ENCODE measurements around the gene RTN4RL1. TPM values are rescaled to one million over a fixed set of nuclear protein-coding genes. Genes with fewer than 3 reads are reported as not detected.

The RTN4RL1 gene
- total and polyA plus RNA-seq, 11 donors: 1.7 to 4.9 (median 2.7) TPM

DNA sequence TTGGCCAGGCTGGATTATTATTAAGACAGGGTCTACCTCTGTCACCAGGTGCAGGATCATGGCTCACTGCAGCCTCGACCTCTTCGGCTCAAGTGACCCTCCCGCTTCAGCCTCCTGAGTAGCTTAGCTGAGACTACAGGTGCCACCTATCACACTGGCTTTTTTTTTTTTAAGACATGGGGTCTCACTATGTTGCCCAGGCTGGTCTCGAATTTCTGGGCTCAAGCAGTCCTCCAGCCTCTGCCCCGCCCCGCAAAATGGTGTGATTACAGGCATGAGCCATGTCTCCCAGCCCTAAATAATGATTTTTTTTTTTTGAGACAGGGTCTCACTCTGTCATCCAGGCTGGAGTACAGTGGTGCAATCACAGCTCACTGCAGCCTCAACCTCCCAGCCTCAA lies 22.5 kb upstream of the RTN4RL1 start:
- H3K4me3 ChIP-seq: no peak overlapping the region
- ATAC-seq (no peak), DNase-seq (no peak)
- H3K36me3 ChIP-seq: peaks cover 0 to 23% (median 18%) of the 10 kb centered on the region in 9 donors
- no peaks in the 10 kb centered on the region for H3K9me3 ChIP-seq
- no peak for TF ChIP-seq POLR2A (IDR thresholded peaks at IDR 0.05)
- TF ChIP-seq, protein P1, sequence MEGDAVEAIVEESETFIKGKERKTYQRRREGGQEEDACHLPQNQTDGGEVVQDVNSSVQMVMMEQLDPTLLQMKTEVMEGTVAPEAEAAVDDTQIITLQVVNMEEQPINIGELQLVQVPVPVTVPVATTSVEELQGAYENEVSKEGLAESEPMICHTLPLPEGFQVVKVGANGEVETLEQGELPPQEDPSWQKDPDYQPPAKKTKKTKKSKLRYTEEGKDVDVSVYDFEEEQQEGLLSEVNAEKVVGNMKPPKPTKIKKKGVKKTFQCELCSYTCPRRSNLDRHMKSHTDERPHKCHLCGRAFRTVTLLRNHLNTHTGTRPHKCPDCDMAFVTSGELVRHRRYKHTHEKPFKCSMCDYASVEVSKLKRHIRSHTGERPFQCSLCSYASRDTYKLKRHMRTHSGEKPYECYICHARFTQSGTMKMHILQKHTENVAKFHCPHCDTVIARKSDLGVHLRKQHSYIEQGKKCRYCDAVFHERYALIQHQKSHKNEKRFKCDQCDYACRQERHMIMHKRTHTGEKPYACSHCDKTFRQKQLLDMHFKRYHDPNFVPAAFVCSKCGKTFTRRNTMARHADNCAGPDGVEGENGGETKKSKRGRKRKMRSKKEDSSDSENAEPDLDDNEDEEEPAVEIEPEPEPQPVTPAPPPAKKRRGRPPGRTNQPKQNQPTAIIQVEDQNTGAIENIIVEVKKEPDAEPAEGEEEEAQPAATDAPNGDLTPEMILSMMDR (IDR thresholded peaks at IDR 0.05): no peak
- intact Hi-C loops (cut with DNase I): loop anchor here in 2 of 10 donors (10.0 kb wide), 2 partner anchors 333 to 363 kb away; partner anchors contain the start of genes PRPF8 (in 1 of the 2) and TLCD2 (in 1 of the 2)
- peaks cover 5 to 54% (median 39%) of the 10 kb centered on the region in 12 donors for H3K4me1 ChIP-seq
- 90 to 96% (median 93%) methylated on average over 6 of the region's 6 CpGs for WGBS, 4 donors
- no peak overlapping the region for H3K27ac ChIP-seq
- peaks cover 0 to 27% (median 0%) of the 10 kb centered on the region in 9 donors for H3K27me3 ChIP-seq

GRCh38 chr17:2044263-2044894 lies 19.2 kb upstream of the RTN4RL1 start:
- peaks cover 3 to 47% (median 30%) of the 10 kb centered on the region in 12 donors for H3K4me1 ChIP-seq
- no peak for TF ChIP-seq POLR2A (IDR thresholded peaks at IDR 0.05)
- TF ChIP-seq, protein P1 (IDR thresholded peaks at IDR 0.05): no peak
- H3K27ac ChIP-seq: no peak overlapping the region

DNA sequence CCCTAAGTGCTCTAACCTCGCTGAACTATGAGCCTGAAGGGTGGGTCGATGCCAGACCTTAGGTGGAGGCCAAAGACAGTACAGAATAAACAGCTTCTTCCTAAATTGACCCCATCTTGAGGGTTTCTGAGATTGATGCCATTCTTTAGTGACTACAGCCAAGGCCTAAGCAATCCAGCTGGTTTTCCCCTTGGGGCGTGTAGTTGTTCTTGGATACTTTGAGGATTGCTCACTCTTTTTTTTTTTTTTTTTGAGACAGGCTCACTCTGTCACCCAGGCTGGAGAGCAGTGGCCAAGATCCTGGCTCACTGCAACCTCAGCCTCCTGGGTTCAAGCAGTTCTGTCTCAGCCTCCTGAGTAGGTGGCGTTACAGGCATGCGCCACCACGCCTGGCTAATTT lies 18.7 kb upstream of the RTN4RL1 start:
- peaks cover 0 to 34% (median 18%) of the 10 kb centered on the region in 9 donors for H3K36me3 ChIP-seq
- peaks cover 3 to 41% (median 24%) of the 10 kb centered on the region in 12 donors for H3K4me1 ChIP-seq
- no peak for TF ChIP-seq POLR2A (IDR thresholded peaks at IDR 0.05)
- TF ChIP-seq, protein P1 (IDR thresholded peaks at IDR 0.05): no peak
- H3K4me3 ChIP-seq: no peak overlapping the region
- DNase-seq (no peak), ATAC-seq (no peak)
- peaks cover 0 to 8% (median 0%) of the 10 kb centered on the region in 9 donors for H3K27me3 ChIP-seq
- intact Hi-C loops (cut with DNase I): loop anchor here in 5 of 10 donors (5.0 to 10.0 kb wide), 4 partner anchors 136 to 376 kb away; partner anchors contain the start of genes PRPF8 (in 1 of the 5) and TLCD2 (in 1 of the 5)
- H3K9me3 ChIP-seq: no peaks in the 10 kb centered on the region
- WGBS, 4 donors: 86 to 92% (median 91%) methylated on average over 6 of the region's 6 CpGs
- H3K27ac ChIP-seq: no peak overlapping the region

More at GRCh38 chr17:2044263-2044894, 19.2 kb upstream of the RTN4RL1 start:
- ATAC-seq: no peak
- H3K36me3 ChIP-seq: peaks cover 0 to 31% (median 18%) of the 10 kb centered on the region in 9 donors
- DNase-seq: no peak
- intact Hi-C loops (cut with DNase I): loop anchor here in 5 of 10 donors (5.0 to 10.0 kb wide), 4 partner anchors 137 to 377 kb away; partner anchors contain the start of genes PRPF8 (in 1 of the 5) and TLCD2 (in 1 of the 5)
- no peaks in the 10 kb centered on the region for H3K9me3 ChIP-seq
- WGBS, 4 donors: 94 to 98% (median 95%) methylated on average over 5 of the region's 5 CpGs
- no peak overlapping the region for H3K4me3 ChIP-seq
- peaks cover 0 to 8% (median 0%) of the 10 kb centered on the region in 9 donors for H3K27me3 ChIP-seq

DNA sequence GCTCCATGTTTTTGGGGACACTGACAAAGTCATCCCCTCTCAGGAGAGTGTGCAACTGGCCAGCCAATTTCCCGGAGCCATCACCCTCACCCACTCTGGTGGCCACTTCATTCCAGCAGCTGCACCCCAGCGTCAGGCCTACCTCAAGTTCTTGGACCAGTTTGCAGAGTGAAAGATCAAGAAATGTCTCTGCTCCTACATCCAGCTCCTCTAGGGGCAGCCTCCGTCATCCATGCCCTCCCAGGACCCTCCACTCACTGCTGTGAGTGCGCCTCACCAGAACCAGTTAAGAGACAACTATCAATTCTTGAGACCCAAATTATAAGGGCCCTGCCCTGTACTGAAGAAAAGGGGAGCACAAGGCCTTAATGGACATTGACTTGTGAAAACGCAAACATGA lies 17.8 kb upstream of the RTN4RL1 start:
- H3K4me3 ChIP-seq: peak overlapping the region in 11 of 12 donors; percentile 43 to 87 (median 76)

More for the DNA sequence above, 17.8 kb upstream of the RTN4RL1 start:
- Histone ChIP-seq H3K4me1 (peaks cover 3 to 38% (median 22%) of the 10 kb centered on the region in 12 donors), H3K9me3 (no peaks in the 10 kb centered on the region), H3K36me3 (peaks cover 0 to 42% (median 19%) of the 10 kb centered on the region in 9 donors), H3K27ac (peak overlapping the region in 9 of 12 donors; percentile 85 to 97 (median 94)), H3K27me3 (peaks cover 0 to 4% (median 0%) of the 10 kb centered on the region in 9 donors)
- intact Hi-C loops (cut with DNase I): loop anchor here in 5 of 10 donors (5.0 to 10.0 kb wide), 4 partner anchors 136 to 376 kb away; partner anchors contain the start of genes PRPF8 (in 1 of the 5) and TLCD2 (in 1 of the 5)
- no peak for DNase-seq
- TF ChIP-seq, protein P1 (IDR thresholded peaks at IDR 0.05): no peak
- no peak for TF ChIP-seq POLR2A (IDR thresholded peaks at IDR 0.05)
- ATAC-seq: no peak
- 70 to 80% (median 79%) methylated on average over 5 of the region's 5 CpGs for WGBS, 4 donors

Data from heart left ventricle (tissue), 16 donors.